HepG2 (cell line): ENCODE data around the gene XXYLT1.

Experiments used
- ATAD3A ChIP-seq: sonication (generic); formaldehyde crosslinking; IDR thresholded peaks from 2 replicates; pipeline ENCODE4 v1.4.0; 2020; ENCODE audit warnings: missing genetic modification reagents
- CBX2 ChIP-seq, 2 experiments: fragments of 200-600 bp in 1 of 2; sonication (generic); formaldehyde crosslinking in 1 of 2; IDR thresholded peaks; 2 replicates each; pipeline versions ENCODE4 v1.7.0 to v1.8.1; 2018 to 2022; ENCODE audit warnings: low read depth in 2 of 2, low read length in 1 of 2, mild to moderate bottlenecking in 1 of 2, missing genetic modification reagents in 1 of 2
- CHCHD3 ChIP-seq: sonication (generic); formaldehyde crosslinking; IDR thresholded peaks from 2 replicates; pipeline ENCODE4 v1.8.0; 2022; ENCODE audit warnings: mild to moderate bottlenecking, missing genetic modification reagents, moderate library complexity
- CTCF ChIP-seq: sonication (generic); formaldehyde crosslinking; IDR thresholded peaks from 2 replicates; pipeline ENCODE4 v1.5.0; 2020; ENCODE audit warnings: mild to moderate bottlenecking, missing genetic modification reagents, moderate library complexity
- ETV5 ChIP-seq: IDR thresholded peaks from 2 replicates; pipeline ENCODE4 v1.6.1; 2018; ENCODE audit warnings: missing biosample characterization, missing genetic modification reagents, inconsistent platforms, borderline replicate concordance
- EZH2 ChIP-seq: conservative IDR thresholded peaks from 2 replicates; pipeline ENCODE4 v1.6.1; 2012; ENCODE audit warnings: mild to moderate bottlenecking, low read depth, low read length, moderate library complexity
- GABPA ChIP-seq, 2 experiments: IDR thresholded peaks; 2 replicates each; pipeline ENCODE4 v1.6.1; 2011 to 2016; ENCODE audit warnings: low read depth in 2 of 2, low read length in 1 of 2, missing biosample characterization in 1 of 2, missing genetic modification characterization in 1 of 2
- HMGXB4 ChIP-seq, 2 experiments: sonication (generic) in 1 of 2; formaldehyde crosslinking in 1 of 2; IDR thresholded peaks; 2 replicates each; pipeline versions ENCODE4 v1.4.0 to v1.6.1; 2018 to 2020; ENCODE audit warnings: missing genetic modification reagents in 2 of 2, borderline replicate concordance in 1 of 2, low read depth in 1 of 2, mild to moderate bottlenecking in 1 of 2, missing biosample characterization in 1 of 2
- MTA3 ChIP-seq: sonication (generic); formaldehyde crosslinking; IDR thresholded peaks from 2 replicates; pipeline ENCODE4 v1.4.0; 2020; ENCODE audit warnings: missing genetic modification reagents
- MYC ChIP-seq: sonication (generic); formaldehyde crosslinking; IDR thresholded peaks from 2 replicates; pipeline ENCODE4 v1.9.0; 2021; ENCODE audit warnings: missing genetic modification reagents, borderline replicate concordance
- SRSF9 ChIP-seq: fragments of 200-400 bp; formaldehyde crosslinking; IDR thresholded peaks from 2 replicates; pipeline ENCODE4 v1.6.1; 2018; ENCODE audit warnings: borderline replicate concordance, mild to moderate bottlenecking, low read depth, low read length; ENCODE audit not compliant: insufficient read depth, poor library complexity, severe bottlenecking
- TOE1 ChIP-seq: sonication (generic); formaldehyde crosslinking; IDR thresholded peaks from 2 replicates; pipeline ENCODE4 v1.4.0; 2020; ENCODE audit warnings: mild to moderate bottlenecking, missing genetic modification reagents
- ZNF232 ChIP-seq: sonication (generic); formaldehyde crosslinking; IDR thresholded peaks from 2 replicates; pipeline ENCODE4 v1.4.0; 2020; ENCODE audit warnings: missing genetic modification reagents, borderline replicate concordance
- ZNF510 ChIP-seq: sonication (generic); formaldehyde crosslinking; IDR thresholded peaks from 2 replicates; pipeline ENCODE4 v1.4.0; 2020; ENCODE audit warnings: low read depth, mild to moderate bottlenecking, missing genetic modification reagents

- TF ChIP-seq CBX2 (IDR thresholded peaks at IDR 0.05; ENCODE audit: low read depth, low read length) (no peak), CBX2 (CRISPR knock-in tag; IDR thresholded peaks at IDR 0.05; ENCODE audit: low read depth) (no peak), CTCF (no peak), MYC (no peak), MTA3 (CRISPR knock-in tag) (no peak), GABPA (IDR thresholded peaks at IDR 0.05; ENCODE audit: low read depth, low read length) (no peak), GABPA (CRISPR knock-in tag; IDR thresholded peaks at IDR 0.05; ENCODE audit: low read depth) (no peak), HMGXB4 (CRISPR knock-in tag; IDR thresholded peaks at IDR 0.05; ENCODE audit: borderline replicate concordance in 1 of 2, low read depth in 1 of 2) (no peak), ZNF232 (CRISPR knock-in tag) (no peak), TOE1 (CRISPR knock-in tag) (no peak), ATAD3A (CRISPR knock-in tag) (no peak), SRSF9 (no peak), ZNF510 (no peak), CHCHD3 (CRISPR knock-in tag) (no peak), ETV5 (CRISPR knock-in tag) (no peak), EZH2 (no peak)
Observed at GRCh38 chr3:195259154-195259474, 11.8 kb downstream of the XXYLT1 start.
